ENCODE results near the gene SF3A2. TPM values are rescaled to one million over a fixed set of nuclear protein-coding genes. Genes with fewer than 3 reads are reported as not detected.

SF3A2 gene
- total RNA-seq, 4 donors from 2014 or later: 13.2 to 31.1 (median 24.5) TPM

DNA sequence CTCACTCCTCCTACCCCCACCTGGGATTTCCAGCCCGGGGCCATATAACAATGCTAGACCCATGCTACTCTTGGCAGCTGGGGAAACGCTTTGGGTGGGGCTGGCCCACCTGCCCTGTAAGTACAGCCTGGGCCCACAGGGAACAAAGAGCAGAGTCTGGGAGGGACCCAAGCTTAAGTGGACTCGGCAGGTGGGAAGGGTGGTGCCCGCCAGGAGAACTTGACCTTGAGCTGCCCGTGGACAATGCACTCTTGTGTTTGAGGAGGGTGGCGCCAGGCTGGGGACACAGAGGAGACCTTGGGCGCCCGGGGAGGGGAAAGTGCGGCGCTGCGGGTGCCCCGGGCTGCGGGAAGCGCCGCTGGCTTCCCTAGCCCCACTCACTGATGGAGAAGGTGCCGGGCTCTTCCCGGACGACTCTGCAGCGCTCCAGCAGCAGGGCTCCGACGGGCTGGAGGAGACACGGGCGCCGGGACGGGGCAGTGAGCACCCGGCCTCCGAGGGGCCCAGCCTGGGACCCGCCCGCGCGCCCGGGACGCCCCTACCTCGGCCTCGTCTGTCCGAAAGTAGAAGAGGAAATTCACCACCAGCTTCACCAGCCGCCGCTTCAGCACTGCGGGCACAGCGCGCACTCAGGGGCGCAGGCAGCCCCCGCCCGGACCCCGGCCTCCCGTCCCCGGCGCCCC, 1.1 kb upstream of the SF3A2 start:
- no peak for TF ChIP-seq CTCF (IDR thresholded peaks at IDR 0.05)
- peak; percentile 1 for ATAC-seq (ENCODE audit: low FRiP score)
- no peak for DNase-seq (ENCODE audit: low spot score)

DNA sequence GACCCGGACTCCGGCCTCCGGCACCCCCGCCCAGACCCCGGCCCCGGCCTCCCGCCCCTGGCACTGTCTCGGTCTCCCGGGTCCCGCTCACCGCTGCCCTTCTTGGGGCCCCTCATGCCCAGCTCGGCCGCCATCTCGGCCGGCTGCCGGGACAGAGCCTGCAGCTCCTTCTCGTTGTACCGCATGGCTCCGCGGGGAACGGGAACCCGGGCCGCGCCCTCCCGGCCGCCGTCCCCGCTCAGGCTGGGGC, 635 bp upstream of the SF3A2 start:
- DNase-seq (ENCODE audit: low spot score): no peak
- no peak for TF ChIP-seq CTCF (IDR thresholded peaks at IDR 0.05)
- ATAC-seq (ENCODE audit: low FRiP score): no peak

DNA sequence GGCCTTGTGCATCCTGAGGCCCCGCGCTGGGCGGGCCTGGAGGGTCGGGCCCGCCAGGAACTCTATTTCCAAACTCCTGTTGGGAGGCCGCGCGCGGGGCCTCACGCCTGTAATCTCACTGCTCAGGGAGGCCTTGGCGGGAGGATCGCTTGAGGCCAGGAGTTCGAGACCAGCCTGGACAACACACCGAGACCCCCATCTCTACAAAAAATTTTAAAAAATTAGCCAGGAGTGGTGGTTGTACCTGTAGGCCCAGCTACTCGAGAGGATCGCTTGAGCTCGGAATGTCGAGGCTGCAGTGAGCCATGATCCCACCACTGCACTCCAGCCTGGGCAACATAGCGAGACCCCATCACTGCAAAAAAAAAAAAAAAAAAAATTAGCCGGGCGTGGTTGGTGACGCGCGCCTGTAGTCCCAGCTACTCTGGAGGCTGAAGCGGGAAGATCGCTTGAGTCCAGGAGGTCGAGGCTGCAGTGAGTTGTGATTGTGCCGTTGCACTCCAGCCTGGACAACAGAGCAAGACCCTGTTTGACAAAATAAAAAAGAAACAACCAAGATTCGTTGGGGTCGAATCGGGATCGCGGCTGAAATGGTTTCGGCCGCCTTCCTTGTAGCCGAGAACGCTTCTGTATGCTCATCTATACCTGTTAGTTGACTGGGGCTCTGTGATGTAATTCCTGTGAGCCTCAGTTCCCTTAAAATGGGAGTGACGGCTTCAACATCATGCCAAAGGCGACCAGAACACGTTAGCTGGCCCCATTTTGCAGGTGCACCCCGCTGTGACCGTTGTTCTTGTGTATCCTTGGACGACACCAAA, 636 bp downstream of the SF3A2 start:
- no peak for TF ChIP-seq CTCF (IDR thresholded peaks at IDR 0.05)
- no peak for DNase-seq (ENCODE audit: low spot score)
- peak; percentile 28 for ATAC-seq (ENCODE audit: low FRiP score)

- no peak for ATAC-seq (ENCODE audit: low FRiP score)
- no peak for TF ChIP-seq CTCF (IDR thresholded peaks at IDR 0.05)
- no peak for DNase-seq (ENCODE audit: low spot score)
Measured at GRCh38 chr19:2237869-2238153, 1.2 kb downstream of the SF3A2 start.

- TF ChIP-seq CTCF (IDR thresholded peaks at IDR 0.05): no peak
- ATAC-seq (ENCODE audit: low FRiP score): no peak
- no peak for DNase-seq (ENCODE audit: low spot score)
Measured at GRCh38 chr19:2239173-2239572, 2.5 kb downstream of the SF3A2 start.

DNA sequence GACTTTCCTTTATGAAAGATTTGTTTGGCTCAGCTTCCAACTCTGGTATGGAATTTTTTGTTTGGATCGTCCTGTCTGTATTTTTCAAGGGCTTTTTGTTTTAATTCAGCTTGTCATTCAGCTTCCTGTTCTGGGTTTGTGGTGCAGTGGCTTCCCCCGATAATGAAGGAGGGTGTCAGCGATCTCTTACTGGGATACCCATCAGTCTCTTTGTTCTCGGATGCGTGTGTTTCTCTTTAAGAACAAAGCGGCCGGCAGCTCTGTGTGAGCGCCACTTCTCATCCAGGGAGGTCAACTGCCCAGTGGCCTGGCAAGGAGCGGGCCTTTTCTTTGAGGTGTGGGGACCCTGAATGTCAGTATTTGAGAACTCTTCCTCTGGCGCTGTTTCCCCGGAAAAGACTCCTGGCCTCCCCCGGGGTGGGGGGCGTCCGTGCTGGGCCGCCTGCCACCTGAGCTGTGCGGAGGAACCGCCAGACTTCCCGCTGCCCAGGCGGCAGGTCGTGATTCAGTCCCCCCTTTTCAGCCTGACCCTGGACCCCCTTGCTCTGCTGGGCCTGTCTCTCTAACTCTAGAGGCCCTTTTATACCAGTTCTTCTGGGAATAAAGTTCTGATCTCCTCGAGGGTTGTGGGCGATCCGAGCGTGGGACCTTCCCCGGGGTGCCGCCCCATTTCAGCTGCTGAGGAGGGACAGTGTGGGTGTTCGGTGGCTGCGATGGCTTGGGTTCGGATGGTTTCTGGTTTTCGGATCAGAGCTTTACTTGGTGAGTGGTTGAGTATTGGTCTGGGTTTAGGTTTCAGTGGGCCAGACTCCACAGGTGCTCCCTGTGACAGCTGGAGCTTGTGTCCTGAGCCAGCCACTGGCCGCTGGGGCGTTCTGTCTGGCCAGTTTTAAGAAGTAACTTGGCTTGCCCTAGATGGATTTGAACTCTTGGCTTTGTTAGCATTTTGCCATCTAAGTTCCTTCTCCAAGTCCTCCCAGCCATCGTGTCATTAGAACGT, 3.4 kb downstream of the SF3A2 start:
- no peak for TF ChIP-seq CTCF (IDR thresholded peaks at IDR 0.05)
- DNase-seq (ENCODE audit: low spot score) (no peak), ATAC-seq (ENCODE audit: low FRiP score) (no peak)
